ENCODE results near the gene CPSF2. TPM values are rescaled to one million over a fixed set of nuclear protein-coding genes. Genes with fewer than 3 reads are reported as not detected.

Gene CPSF2
- 100 to 1,000 TPM in 1 of 2 donors, 10 to 100 TPM in 1; 91.8 to 103 TPM for total RNA-seq
- polyA plus RNA-seq (2013, experiment 1 of 2) = 49.3 TPM
- polyA plus RNA-seq (2013, experiment 2 of 2) = 42.1 TPM
- long read RNA-seq, experiment 1, partial matches to known transcripts = 9 of 19 reads
- long read RNA-seq, experiment 1, other reads (novel, unspliced or antisense) = 10 of 19 reads
- long read RNA-seq, experiment 2, full-length matches to known transcripts = 40 of 66 reads
- long read RNA-seq, experiment 2, partial matches to known transcripts = 15 of 66 reads
- long read RNA-seq, experiment 2, other reads (novel, unspliced or antisense) = 11 of 66 reads
- long read RNA-seq, experiment 3, full-length matches to known transcripts = 110 of 176 reads
- long read RNA-seq, experiment 3, partial matches to known transcripts = 49 of 176 reads
- long read RNA-seq, experiment 3, other reads (novel, unspliced or antisense) = 17 of 176 reads
- long read RNA-seq, experiment 4, full-length matches to known transcripts = 19 of 39 reads
- long read RNA-seq, experiment 4, partial matches to known transcripts = 19 of 39 reads
- long read RNA-seq, experiment 4, other reads (novel, unspliced or antisense) = 1 of 39 reads

DNA sequence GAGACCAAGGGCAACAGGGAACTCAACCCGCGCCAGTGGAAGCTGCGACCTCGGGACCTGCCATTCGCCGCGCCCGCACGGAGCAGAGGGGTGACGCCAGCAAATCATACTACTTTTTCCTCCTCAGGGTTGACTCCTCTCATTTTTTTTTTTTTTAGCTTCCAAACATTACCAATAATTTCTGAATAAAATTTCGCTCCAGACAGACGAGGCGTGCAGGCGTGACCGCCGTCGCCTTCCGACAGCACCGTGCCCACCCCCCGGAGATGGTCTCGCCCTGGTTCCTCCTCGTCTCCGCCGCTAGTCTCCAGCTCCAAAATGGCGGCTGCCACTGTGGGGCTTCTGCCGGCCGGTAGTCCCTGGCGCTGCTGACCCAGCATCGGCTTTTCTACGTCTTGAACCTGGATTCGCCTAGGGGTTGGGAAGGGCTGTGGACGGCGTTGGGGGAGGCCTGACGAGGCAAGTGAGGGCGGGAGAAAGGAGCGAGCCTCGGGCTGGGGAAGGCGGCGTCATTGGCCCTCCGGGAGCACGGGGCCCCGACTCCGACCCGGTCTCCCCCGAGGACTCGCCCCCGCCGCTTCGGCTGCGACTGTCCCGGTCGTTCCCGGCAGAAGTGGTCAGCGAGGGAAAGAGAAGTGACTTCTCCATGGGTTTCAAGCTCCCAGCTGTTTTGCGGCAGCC lies at the start of gene CPSF2, which contains the start of gene NDUFB1:
Gene CPSF2, plus strand, starts transcription at position 300 of the 681 bp plus-strand sequence. CDS start 9,016 bp downstream, outside the sequence.
Gene NDUFB1, minus strand, starts transcription at position 37 of the 681 bp plus-strand sequence. CDS start 4,069 bp downstream, outside the sequence.
- no peaks in the 10 kb centered on the region for H3K9me3 Mint-ChIP-seq
- Histone ChIP-seq H3K27me3 (ENCODE audit: control insufficient read depth, insufficient read depth, low read length, poor library complexity, severe bottlenecking) (no peaks in the 10 kb centered on the region), H3K9me3 (ENCODE audit: control insufficient read depth, low read length) (no peaks in the 10 kb centered on the region), H3K9ac (ENCODE audit: extremely low read depth, low read length, poor library complexity, severe bottlenecking) (peak within 1 kb of the TSS; percentile 99), H3K4me3 (ENCODE audit: low read length) (peak within 1 kb of the TSS; percentile 96), H3K4me1 (ENCODE audit: control insufficient read depth, insufficient read depth, low read length) (peaks cover 8% of the 10 kb centered on the region), H3K27ac (ENCODE audit: low read depth, low read length) (peak within 1 kb of the TSS; percentile 99), H3K36me3 (ENCODE audit: control insufficient read depth, insufficient read depth, low read length) (peaks cover 33% of the 10 kb centered on the region)
- H3K27ac Mint-ChIP-seq = peak within 1 kb of the TSS; percentile 100
- H3K4me1 Mint-ChIP-seq = peaks cover 18% of the 10 kb centered on the region
- 0% methylated on average over 19 to 55 of the region's 55 CpGs for WGBS, 2 experiments (ENCODE audit: insufficient coverage in 1 of 2, insufficient read length in 1 of 2)
- DNase-seq = peak; percentile 92
- TF ChIP-seq, protein P1, sequence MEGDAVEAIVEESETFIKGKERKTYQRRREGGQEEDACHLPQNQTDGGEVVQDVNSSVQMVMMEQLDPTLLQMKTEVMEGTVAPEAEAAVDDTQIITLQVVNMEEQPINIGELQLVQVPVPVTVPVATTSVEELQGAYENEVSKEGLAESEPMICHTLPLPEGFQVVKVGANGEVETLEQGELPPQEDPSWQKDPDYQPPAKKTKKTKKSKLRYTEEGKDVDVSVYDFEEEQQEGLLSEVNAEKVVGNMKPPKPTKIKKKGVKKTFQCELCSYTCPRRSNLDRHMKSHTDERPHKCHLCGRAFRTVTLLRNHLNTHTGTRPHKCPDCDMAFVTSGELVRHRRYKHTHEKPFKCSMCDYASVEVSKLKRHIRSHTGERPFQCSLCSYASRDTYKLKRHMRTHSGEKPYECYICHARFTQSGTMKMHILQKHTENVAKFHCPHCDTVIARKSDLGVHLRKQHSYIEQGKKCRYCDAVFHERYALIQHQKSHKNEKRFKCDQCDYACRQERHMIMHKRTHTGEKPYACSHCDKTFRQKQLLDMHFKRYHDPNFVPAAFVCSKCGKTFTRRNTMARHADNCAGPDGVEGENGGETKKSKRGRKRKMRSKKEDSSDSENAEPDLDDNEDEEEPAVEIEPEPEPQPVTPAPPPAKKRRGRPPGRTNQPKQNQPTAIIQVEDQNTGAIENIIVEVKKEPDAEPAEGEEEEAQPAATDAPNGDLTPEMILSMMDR (conservative IDR thresholded peaks at IDR 0.05) = no peak
- peaks cover 48% of the 10 kb centered on the region for H3K36me3 Mint-ChIP-seq (ENCODE audit: low read depth)
- H3K4me3 Mint-ChIP-seq = peak within 1 kb of the TSS; percentile 84
- H3K27me3 Mint-ChIP-seq (ENCODE audit: insufficient read depth) = no peaks in the 10 kb centered on the region

- H3K27me3 Mint-ChIP-seq (ENCODE audit: insufficient read depth) = no peaks in the 10 kb centered on the region
- no peak overlapping the region for H3K4me3 ChIP-seq (ENCODE audit: low read length)
- no peak overlapping the region for H3K9ac ChIP-seq (ENCODE audit: extremely low read depth, low read length, poor library complexity, severe bottlenecking)
- H3K4me3 Mint-ChIP-seq = no peak overlapping the region
- H3K27ac Mint-ChIP-seq = no peak overlapping the region
- no peaks in the 10 kb centered on the region for H3K27me3 ChIP-seq (ENCODE audit: control insufficient read depth, insufficient read depth, low read length, poor library complexity, severe bottlenecking)
- H3K9me3 ChIP-seq (ENCODE audit: control insufficient read depth, low read length) = no peaks in the 10 kb centered on the region
- no peaks in the 10 kb centered on the region for H3K4me1 Mint-ChIP-seq
- TF ChIP-seq, protein P1 (conservative IDR thresholded peaks at IDR 0.05) = no peak
- H3K9me3 Mint-ChIP-seq = no peaks in the 10 kb centered on the region
- H3K36me3 Mint-ChIP-seq (ENCODE audit: low read depth) = peaks cover 44% of the 10 kb centered on the region
- peaks cover 49% of the 10 kb centered on the region for H3K36me3 ChIP-seq (ENCODE audit: control insufficient read depth, insufficient read depth, low read length)
- DNase-seq = no peak
- no peaks in the 10 kb centered on the region for H3K4me1 ChIP-seq (ENCODE audit: control insufficient read depth, insufficient read depth, low read length)
- no peak overlapping the region for H3K27ac ChIP-seq (ENCODE audit: low read depth, low read length)
Observed at GRCh38 chr14:92074555-92074954, 47.2 kb upstream of the CPSF2 start.

- Histone ChIP-seq H3K27me3 (ENCODE audit: control insufficient read depth, insufficient read depth, low read length, poor library complexity, severe bottlenecking) (no peaks in the 10 kb centered on the region), H3K9me3 (ENCODE audit: control insufficient read depth, low read length) (no peaks in the 10 kb centered on the region), H3K36me3 (ENCODE audit: control insufficient read depth, insufficient read depth, low read length) (peaks cover 52% of the 10 kb centered on the region), H3K4me1 (ENCODE audit: control insufficient read depth, insufficient read depth, low read length) (no peaks in the 10 kb centered on the region), H3K9ac (ENCODE audit: extremely low read depth, low read length, poor library complexity, severe bottlenecking) (no peak overlapping the region), H3K4me3 (ENCODE audit: low read length) (no peak overlapping the region), H3K27ac (ENCODE audit: low read depth, low read length) (no peak overlapping the region)
- no peaks in the 10 kb centered on the region for H3K9me3 Mint-ChIP-seq
- H3K27me3 Mint-ChIP-seq (ENCODE audit: insufficient read depth) = no peaks in the 10 kb centered on the region
- WGBS, 2 experiments (ENCODE audit: insufficient coverage in 1 of 2, insufficient read length in 1 of 2) = 98 to 100% methylated on average over 4 to 5 of the region's 5 CpGs
- no peak overlapping the region for H3K4me3 Mint-ChIP-seq
- no peak for DNase-seq
- TF ChIP-seq, protein P1 (conservative IDR thresholded peaks at IDR 0.05) = no peak
- no peak overlapping the region for H3K27ac Mint-ChIP-seq
- H3K36me3 Mint-ChIP-seq (ENCODE audit: low read depth) = peaks cover 51% of the 10 kb centered on the region
- H3K4me1 Mint-ChIP-seq = no peaks in the 10 kb centered on the region
Observed at GRCh38 chr14:92088494-92088893, 33.3 kb upstream of the CPSF2 start.

Data from endodermal cell (in vitro differentiated cells).